ENCODE results near the gene SLC16A2. TPM values are rescaled to one million over a fixed set of nuclear protein-coding genes. Genes with fewer than 3 reads are reported as not detected.
"Not testable (repeated sequence)": the region's sequence is repeated elsewhere in the genome, so short reads cannot be mapped to it uniquely, and the experiment has no call there.

SLC16A2 gene
- total RNA-seq, 2 experiments from 2014 or later: 1.4 TPM

DNA sequence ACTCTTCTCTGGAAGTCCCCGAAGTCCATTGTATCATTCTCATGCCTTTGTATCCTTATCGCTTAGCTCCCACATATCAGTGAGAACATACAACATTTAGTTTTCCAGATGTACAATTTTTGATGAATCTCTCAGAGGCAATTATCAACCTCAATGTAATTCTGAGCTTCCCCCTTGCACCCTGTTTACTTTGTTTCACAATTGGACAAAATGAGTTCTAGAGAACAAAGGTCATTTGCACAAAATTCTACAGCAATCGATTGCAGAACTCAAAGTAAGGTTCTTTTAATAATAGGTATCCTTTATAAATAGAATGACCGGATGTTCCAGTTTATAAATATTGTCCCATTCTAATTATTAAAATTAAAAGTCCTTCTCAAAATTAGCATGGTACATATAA lies 79.3 kb downstream of the SLC16A2 start:
- CTCF ChIA-PET: no interaction called here
- POLR2A ChIA-PET: no interaction called here

DNA sequence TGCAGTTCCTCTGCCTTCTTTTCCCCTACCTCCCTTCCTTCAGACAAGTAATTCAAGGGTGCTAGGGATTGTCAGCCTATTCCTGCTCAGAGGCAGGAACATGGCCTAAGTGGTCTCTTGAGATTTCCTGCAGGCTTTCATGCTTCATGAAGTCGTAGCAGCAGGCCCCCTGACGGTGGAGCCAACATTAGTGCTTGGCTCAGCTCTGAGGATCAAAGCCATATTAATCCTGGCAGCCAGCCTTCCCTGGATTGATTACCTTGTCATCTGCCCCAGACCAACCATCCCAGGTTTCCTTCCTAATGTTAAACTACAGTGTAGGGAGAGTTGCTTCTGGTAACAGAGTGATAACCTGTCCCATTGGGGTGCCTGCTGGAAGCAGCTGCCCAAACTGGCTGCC lies 84.1 kb downstream of the SLC16A2 start:
- CTCF ChIA-PET: interaction anchor here (0.5 kb wide), 1 partner anchor 188 kb away, joined by 3 read pairs; no protein-coding TSS in a partner anchor
- POLR2A ChIA-PET: no interaction called here

DNA sequence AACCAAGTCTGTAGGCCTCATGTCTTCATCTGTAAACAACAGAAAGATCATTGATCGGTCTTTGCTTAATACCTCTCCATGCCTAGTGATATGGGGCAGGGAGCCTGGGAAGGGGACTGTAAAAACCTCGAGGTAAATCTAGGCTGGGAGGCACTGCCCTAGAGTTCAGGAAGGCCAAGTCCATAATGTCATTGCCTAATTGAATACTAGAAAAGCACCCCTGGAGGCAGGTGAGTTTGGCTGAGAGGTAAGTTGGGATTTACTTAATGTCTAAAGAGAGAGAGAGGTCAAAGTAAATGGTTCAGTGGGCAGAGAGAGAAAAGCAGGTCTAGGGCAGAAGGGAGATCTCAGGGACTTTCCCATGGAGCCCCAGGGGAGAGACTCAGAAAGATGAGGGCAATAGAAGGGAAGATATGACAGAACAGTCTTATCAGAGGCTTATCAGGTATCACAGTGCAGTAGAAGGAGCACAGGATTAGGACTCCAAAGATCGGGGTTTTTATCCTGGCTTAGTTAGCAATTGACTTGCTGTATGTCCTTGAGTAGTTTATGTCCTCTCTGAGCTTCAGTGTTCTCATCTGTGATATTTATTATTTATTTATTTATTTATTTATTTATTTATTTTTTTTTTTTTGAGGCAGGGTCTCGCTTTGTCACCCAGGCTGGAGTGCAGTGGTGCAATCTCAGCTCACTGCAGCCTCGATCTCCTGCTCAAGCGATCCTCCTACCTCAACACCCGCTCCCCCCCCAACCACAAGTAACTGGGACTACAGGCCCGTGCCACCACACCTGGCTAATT lies 85.2 kb downstream of the SLC16A2 start:
- CTCF ChIA-PET: no interaction called here
- POLR2A ChIA-PET: no interaction called here

DNA sequence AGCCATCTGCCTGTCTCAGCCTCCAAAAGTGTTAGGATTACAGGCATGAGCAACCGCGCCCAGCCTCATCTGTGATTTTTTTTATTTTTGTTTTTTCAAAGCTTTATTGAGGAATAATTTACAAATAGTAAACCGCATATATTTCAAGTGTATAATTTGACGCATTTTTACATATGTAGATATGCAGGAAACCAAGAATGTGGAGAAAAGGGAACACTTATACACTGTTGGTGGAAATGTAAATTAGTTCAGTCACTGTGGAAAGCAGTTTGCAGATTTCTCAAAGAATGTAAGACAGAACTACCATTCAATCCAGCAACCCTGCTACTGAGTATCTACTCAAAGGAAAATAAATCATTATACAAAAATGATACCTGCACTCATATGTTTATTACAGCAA lies 85.9 kb downstream of the SLC16A2 start:
- POLR2A ChIA-PET: no interaction called here
- CTCF ChIA-PET: no interaction called here

DNA sequence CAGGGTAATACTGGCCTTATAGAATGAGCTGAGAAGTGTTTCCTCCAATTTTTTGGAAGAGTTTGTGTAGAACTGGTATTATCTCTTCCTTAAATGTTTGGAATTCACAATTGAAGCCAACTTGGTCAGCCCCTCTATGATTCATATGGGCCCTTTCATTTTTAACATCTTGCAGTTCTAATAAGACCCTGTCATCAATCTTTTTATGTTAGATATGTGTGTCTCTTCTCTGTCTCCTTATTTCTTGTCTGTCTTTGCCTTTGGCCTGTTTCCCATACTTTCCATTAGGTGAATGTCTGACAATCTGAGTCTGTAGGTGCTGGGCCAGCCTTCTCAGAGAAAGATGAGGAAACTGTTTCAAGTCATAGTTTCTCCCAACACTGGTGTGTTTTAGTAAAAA lies 88.7 kb downstream of the SLC16A2 start:
- CTCF ChIA-PET: no interaction called here

DNA sequence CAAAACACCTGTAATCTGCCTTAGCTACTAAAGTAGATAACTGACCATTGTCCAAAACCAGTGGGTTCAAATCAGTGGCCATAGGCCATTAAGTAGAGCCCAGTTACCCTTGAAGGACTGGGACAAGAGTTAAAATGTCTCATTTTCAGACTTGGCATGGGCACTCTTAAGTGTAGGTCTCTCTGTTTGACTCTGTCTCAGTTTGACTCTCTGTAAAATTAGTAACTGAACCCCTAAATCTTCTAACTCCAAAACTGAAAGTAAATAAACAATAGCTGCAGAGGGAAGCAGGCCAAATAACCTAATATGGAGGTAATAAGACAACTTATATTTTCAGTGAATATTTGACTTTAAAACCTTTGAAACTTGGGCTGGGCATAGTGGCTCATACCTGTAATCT lies 89.1 kb downstream of the SLC16A2 start:
- POLR2A ChIA-PET: no interaction called here
- CTCF ChIA-PET: no interaction called here

More for the DNA sequence above, 88.7 kb downstream of the SLC16A2 start:
- POLR2A ChIA-PET: no interaction called here

DNA sequence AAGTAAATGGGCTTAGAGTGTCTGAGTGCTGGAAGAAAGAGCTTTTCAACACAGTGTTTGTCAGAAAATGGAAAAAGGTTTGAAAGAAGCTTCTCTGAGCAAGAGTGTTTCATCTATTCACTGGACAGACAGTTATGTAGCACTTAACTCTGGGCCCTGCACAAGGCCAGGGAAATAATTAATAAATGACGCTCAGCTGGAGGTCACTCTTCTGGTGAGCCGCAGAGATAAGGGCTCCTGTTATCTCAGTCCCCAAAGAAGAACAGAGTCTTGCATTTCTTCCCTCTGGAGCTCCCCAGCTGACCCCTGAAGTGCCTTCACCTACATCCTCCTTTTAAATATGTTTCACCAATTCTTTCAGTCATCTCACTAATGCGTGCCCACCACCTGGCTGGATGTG lies 90.4 kb downstream of the SLC16A2 start:
- ChIA-PET CTCF (no interaction called here), POLR2A (no interaction called here)

DNA sequence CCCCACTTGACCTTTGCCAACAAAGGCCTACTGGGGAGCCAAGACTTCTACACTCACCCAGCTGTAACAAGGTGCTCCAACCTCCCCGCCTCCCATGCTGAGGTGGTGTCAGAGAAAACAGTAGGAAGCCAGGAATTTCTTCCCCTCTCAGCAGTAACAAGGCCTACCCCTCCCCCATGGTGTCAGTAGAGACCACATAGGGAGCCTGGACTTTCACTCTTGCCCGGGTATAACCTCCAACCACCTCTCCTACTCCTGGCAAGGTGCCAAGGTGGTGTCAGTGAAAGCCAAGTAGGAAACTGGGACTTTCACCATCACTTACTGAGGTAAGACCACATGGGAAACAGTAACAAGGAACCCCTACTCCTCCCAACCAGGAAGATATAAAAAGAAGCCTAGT lies 93.1 kb downstream of the SLC16A2 start:
- ChIA-PET CTCF (no interaction called here), POLR2A (no interaction called here)

DNA sequence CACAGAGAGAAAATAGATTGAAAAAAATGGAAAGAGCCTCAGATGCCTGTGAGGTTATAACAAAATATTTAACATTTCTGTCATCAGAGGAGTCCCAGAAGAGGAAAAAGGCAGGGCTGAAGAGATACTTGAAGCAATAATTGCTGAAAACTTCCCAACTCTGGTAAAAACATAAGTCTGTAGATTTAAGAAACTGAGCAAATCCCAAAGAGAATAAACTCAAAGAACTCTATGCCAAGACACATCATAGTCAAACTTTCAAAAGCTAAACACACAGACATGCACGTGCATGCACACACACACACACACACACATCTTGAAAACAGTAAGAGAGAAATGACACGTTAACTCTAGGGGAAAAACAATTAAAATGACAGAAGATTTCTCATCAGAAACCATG lies 94.1 kb downstream of the SLC16A2 start:
- POLR2A ChIA-PET: no interaction called here

DNA sequence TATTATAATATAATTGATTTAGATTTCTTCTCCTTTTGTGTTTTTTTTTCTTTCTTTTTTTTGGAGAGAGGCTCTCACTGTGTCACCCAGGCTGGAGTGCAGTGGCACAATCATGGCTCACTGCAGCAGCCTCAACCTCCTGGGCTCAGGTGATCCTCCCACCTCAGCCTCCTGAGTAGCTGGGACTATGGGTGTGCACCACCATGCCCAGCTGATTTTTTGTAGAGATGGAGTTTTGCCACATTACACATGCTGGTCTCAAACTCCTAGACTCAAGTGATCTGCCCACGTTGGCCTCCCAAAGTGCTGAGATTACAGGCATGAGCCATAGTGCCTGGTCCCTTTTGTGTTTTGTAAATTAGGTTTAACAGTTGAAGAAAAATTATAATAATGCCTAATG lies 94.7 kb downstream of the SLC16A2 start:
- CTCF ChIA-PET, POLR2A ChIA-PET: not testable (repeated sequence)

More for the DNA sequence above, 94.1 kb downstream of the SLC16A2 start:
- CTCF ChIA-PET: no interaction called here

DNA sequence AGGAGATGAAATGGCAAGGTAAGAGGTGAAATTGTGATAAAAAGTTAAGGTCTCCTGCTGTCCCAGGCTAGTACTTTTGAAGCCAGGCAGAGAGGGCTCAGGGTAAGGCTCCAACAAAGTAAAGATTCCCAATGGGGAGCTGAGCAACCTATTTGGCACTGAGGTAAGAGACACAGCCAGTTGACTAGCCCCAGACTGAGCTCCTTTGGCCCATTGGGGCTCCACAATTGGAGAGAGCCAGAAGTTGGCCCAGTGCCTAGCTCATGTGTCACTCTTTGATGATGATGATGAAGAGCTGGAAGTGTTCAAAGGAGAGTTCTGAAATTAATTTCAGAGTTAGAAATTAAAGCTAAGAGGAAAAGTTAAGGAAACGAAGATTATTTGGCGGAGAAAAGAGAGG lies 98.6 kb downstream of the SLC16A2 start:
- ChIA-PET POLR2A (no interaction called here), CTCF (no interaction called here)

DNA sequence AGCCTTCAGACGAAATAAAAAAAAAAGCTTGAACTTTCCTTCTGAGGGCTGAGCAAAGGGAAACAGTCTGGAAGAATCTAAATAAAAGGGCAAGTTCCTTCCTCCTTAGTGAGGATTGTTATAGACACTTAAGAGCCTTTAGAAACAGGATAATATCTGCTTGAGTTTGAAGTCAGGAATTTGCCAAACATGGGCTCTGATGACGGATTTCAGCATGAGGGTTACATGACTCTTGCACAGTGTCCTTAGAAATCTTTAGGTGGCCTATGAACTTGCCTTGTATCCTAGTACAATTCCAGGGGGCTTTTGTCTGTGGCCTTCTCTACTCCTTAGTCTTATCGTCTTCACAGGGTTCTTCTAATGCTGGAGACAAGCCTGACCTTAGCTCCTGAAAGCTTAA lies 99.0 kb downstream of the SLC16A2 start:
- ChIA-PET POLR2A (no interaction called here), CTCF (no interaction called here)

DNA sequence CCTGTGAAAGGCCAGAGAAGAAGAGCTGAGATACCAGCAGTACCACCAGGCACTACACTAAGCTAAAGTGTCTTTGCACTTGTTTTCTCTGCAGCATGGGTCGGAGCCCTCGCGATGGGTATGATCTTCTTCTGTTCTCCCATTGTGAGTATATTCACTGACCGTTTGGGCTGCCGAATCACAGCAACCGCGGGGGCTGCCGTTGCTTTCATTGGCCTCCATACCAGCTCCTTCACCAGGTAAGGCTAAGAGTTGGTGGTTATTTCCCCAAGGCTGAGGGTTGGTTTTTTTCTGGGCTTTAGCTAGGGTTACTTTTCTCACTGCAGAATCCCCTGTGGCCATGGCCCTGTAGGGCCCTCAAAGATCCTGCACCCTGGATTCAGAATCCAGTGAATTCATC lies 99.6 kb downstream of the SLC16A2 start:
- CTCF ChIA-PET: no interaction called here
- POLR2A ChIA-PET: no interaction called here

DNA sequence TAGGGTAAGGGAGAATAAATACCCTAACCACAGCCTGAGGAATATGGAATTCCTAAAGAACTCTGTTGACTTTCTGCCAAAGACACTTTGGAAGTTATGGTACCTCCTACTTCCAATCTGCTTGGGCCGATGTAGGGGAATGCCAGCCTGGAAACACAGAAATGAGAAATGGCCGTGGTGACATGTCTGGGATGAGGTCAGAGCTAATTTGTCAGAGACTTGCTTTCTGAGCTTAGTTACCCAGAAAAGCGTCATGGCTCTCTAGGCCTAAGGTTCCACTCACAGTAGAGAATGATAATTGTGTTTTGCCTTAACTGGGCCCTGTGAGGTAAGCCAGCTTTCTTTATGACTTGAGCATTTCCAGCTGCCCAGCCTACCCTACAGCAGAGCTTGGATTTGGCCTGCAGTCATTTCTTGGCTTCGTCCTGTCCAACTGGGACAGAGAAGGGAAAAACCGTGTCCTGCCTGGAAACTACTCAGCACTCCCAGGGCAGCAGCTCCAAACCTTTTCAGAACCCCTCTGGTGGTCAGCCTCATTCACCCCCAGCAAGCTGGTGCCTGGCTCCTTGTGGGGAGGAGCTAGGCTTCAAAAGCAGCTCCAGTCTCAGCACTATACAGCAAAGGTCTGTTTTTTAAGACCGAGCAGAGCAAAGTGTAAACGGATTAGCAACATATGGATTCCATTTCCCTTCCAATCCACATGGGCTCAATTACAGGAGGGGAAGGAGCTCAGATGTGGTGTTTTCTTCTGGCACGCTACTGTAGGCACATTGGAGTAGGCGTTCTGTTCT lies 100.9 kb downstream of the SLC16A2 start:
- ChIA-PET POLR2A (no interaction called here), CTCF (no interaction called here)

DNA sequence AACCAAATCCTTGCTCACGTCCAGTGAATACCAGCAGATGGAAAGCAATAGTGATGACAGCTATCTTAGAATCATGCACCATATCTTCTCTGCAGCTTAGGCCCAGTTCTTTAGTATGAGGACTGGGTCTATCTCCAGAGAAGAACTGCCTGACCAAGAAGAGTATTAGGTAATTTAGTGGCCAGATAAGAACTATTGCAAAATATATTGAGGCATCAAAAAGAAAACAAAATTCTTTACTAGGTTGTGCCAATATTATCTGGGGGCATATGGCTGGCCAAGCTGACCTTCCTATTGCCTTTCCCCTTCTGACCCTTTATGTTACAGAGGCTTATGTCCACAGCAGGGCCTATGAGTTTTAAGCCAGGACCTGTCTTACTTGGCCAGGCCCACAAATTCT lies 101.9 kb downstream of the SLC16A2 start:
- CTCF ChIA-PET: no interaction called here
- POLR2A ChIA-PET: no interaction called here

DNA sequence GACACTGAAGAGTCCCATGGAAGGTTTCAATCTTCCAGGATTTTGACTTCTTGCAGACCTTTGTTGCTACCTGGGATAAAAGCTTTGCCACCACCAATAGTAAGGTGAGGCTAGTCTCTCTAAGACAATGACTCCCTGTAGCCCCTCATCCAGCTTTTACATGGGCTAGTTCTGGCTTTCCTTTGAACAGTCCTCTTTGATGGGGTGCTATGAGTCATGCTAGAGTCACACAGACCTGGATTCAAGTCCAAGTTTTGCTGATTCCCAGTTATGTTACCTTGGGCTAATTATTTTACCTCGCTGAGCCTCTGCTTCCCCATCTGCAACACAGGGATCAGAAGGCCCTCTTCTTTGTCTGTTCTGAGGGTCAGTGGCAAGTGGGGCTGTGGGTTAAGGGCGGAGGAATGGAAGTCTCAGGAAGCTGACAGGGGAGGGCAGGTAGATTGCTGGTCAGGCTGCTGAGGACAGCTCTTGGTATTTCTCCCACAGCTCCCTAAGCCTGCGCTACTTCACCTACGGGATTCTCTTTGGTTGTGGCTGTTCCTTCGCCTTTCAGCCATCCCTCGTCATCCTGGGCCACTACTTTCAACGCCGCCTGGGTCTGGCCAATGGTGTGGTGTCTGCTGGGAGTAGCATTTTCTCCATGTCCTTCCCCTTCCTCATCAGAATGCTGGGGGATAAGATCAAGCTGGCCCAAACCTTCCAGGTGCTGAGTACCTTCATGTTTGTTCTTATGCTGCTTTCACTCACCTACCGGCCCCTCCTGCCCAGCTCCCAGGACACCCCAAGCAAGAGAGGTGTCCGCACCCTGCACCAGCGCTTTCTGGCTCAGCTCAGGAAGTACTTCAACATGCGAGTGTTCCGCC lies 102.8 kb downstream of the SLC16A2 start:
- POLR2A ChIA-PET: no interaction called here
- CTCF ChIA-PET: no interaction called here

DNA sequence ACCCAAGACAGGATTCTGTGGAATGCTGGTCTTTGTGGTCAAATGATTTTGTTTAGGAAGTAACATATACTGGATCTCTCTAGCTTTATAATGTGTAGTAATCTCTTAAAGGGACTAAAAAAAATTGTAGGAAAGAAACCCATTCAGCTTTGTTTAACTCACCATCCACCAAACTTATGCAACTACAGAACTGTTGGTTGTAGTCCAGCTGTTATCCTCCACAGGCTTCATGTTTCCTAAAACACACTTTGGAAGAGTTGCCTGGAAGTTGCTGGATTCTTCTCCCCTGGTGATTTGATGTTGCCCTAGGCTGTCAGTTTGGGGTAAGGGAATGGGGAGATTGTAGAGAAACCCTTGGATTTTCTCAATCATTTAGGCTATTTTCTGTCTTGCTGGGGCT lies 103.8 kb downstream of the SLC16A2 start:
- POLR2A ChIA-PET: no interaction called here
- CTCF ChIA-PET: no interaction called here

DNA sequence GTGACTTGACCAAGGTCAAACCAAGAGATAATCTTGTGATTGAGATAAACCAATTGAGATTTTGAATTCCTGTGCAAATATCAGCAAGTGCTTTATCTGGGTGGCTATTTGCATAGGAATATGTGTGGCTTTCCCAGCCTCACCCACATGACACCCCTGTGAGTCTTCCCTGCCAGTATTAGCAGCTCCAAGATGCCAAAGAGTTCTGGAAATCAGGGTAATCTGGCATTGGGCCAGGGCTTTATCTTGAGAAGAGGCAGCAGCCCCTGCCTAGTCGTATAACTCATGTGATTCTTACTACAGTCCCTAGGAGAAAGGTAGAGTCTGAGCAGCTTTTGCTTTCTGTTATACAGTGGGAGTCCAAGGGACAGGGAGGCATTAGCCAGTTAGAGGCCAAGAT lies 105.5 kb downstream of the SLC16A2 start:
- ChIA-PET CTCF (no interaction called here), POLR2A (no interaction called here)

DNA sequence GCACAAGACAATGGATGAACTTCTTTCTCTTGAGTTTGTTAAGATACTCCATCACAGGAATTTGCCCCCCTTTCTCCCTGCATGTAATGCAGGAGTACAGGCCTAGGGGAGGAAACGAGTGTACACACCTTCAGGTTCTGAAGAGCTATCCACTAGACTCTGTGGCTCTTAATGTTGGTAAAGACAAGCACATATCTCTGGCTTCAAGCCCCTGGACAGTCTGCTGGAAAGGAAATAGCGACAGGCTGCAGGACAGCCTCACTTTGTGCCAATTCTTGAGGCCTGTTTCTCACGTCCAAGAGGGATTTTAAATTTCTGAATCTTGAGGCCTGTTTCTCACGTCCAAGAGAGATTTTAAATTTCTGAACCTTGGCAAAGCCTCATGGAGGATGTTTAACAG lies 106.1 kb downstream of the SLC16A2 start:
- POLR2A ChIA-PET: no interaction called here
- CTCF ChIA-PET: no interaction called here

DNA sequence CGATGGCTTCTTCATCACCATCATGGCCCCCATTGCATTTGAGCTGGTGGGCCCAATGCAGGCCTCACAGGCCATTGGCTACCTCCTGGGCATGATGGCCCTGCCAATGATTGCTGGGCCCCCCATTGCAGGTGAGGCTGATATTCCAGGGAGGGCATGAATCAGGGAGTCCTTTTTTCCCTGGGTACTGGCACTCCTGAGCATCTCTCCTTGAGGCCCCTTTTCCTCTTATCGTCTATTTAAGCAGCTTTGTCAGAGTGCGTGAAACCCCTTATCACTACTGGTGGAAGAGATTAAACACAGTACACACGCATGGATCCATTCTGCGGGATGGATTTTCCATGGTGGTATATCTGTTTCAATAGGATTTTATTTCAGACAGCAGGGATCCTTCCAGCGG lies 108.0 kb downstream of the SLC16A2 start:
- ChIA-PET CTCF (no interaction called here), POLR2A (no interaction called here)

DNA sequence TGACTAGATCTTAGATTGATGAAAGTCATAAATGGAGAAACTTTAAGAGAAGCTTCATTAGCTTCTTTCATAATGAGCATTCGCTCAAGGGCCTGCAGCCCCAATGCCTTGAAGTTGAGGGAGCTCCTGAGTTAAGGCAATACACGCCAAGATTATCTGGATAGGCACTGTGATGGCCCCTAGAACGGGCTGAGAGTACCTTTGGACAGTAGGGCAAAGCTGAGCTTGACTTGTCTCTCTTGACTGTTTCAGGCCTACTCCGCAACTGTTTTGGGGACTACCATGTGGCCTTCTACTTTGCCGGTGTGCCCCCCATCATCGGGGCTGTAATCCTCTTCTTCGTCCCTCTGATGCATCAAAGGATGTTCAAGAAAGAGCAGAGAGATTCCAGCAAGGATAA lies 109.8 kb downstream of the SLC16A2 start:
- POLR2A ChIA-PET: no interaction called here
- CTCF ChIA-PET: no interaction called here
